RPMI8226 (cell line): Measurements from ENCODE around the gene IYD.
"Not testable (repeated sequence)": the region's sequence is repeated elsewhere in the genome, so short reads cannot be mapped to it uniquely, and the experiment has no call there.

Experiments
- DNase-seq: peaks from one replicate; pipeline ENCODE4 v3.0.0-alpha.2; 2015

The IYD gene

GRCh38 chr6:150352321-150353296 is 16.2 kb upstream of the IYD start:
- DNase-seq: no peak

- DNase-seq: no peak
Observed at GRCh38 chr6:150353445-150353844, 15.4 kb upstream of the IYD start.

- no peak for DNase-seq
Observed at GRCh38 chr6:150354754-150355571, 13.8 kb upstream of the IYD start.

- no peak for DNase-seq
Observed at GRCh38 chr6:150355932-150356331, 12.9 kb upstream of the IYD start.

GRCh38 chr6:150361876-150362275 is 6.9 kb upstream of the IYD start:
- no peak for DNase-seq

- no peak for DNase-seq
Observed at GRCh38 chr6:150363733-150364132, 5.1 kb upstream of the IYD start.

- DNase-seq: no peak
Observed at GRCh38 chr6:150366118-150366778, 2.6 kb upstream of the IYD start.

GRCh38 chr6:150369408-150369807 is 596 bp downstream of the IYD start:
- DNase-seq: no peak

- DNase-seq: no peak
Observed at GRCh38 chr6:150370112-150370511, 1.3 kb downstream of the IYD start.

GRCh38 chr6:150371356-150371755 is 2.5 kb downstream of the IYD start:
- DNase-seq: no peak

- DNase-seq: no peak
Observed at GRCh38 chr6:150372051-150372450, 3.2 kb downstream of the IYD start.

GRCh38 chr6:150373260-150373701 is 4.5 kb downstream of the IYD start:
- no peak for DNase-seq

- not testable (repeated sequence) for DNase-seq
Observed at GRCh38 chr6:150374346-150374745, 5.5 kb downstream of the IYD start.

- DNase-seq: no peak
Observed at GRCh38 chr6:150377211-150377781, 8.5 kb downstream of the IYD start.

- DNase-seq: no peak
Observed at GRCh38 chr6:150380256-150380655, 11.4 kb downstream of the IYD start.

- no peak for DNase-seq
Observed at GRCh38 chr6:150382171-150382570, 13.4 kb downstream of the IYD start.

GRCh38 chr6:150391414-150391813 is 22.6 kb downstream of the IYD start:
- no peak for DNase-seq

GRCh38 chr6:150391890-150392289 is 23.1 kb downstream of the IYD start:
- no peak for DNase-seq

- no peak for DNase-seq
Observed at GRCh38 chr6:150392452-150393220, 23.8 kb downstream of the IYD start.

- DNase-seq: no peak
Observed at GRCh38 chr6:150394053-150394898, 25.5 kb downstream of the IYD start.

GRCh38 chr6:150394899-150395295 is 26.1 kb downstream of the IYD start:
- no peak for DNase-seq
